Measurements from ENCODE around the gene FHOD1.
A peak's percentile ranks its signal among the peaks of the same experiment; 100 is the strongest.

DNA sequence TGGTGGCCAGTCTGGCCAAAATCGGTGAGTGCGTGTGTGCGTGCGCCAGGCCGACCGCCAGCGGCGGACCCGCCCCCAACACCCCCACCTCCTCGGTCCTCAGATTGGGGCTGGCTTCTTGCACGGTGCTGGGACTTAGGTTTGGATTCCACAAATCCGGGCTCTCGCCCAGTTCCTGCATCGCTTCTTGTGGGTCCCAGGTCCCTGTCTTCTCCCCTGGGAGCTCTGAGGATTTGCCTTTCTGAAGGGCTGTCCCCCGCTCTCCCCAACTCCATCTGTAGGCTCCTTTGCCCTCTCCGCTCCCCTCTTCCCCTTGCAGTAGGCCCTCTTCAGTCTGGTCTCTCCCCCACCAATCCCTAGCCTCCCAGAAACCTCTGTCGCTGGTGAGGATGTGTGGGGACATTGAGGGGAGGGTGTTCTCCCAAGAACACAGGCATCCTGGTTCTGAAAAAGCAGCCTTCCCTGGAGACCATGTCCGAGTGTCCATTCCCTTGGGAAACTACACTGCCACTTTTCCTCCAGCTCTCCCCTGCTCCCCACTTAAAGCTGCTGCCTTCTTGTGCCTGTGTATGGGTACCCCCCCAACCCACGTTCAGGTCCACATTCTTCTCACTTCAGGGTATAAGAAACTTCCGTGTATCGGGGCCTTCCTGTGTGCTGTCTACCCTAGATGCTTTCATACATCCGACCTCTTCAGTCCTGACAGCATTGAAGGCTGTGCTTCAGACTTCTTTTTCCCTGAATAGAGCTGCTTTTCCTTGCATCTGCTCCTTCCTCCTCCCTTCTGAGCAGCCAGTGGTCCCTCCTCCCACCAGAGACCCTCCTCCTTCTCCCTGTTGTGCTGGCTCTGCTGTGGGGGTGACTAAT lies 2.1 kb upstream of the FHOD1 start:
- TF ChIP-seq, protein P1, sequence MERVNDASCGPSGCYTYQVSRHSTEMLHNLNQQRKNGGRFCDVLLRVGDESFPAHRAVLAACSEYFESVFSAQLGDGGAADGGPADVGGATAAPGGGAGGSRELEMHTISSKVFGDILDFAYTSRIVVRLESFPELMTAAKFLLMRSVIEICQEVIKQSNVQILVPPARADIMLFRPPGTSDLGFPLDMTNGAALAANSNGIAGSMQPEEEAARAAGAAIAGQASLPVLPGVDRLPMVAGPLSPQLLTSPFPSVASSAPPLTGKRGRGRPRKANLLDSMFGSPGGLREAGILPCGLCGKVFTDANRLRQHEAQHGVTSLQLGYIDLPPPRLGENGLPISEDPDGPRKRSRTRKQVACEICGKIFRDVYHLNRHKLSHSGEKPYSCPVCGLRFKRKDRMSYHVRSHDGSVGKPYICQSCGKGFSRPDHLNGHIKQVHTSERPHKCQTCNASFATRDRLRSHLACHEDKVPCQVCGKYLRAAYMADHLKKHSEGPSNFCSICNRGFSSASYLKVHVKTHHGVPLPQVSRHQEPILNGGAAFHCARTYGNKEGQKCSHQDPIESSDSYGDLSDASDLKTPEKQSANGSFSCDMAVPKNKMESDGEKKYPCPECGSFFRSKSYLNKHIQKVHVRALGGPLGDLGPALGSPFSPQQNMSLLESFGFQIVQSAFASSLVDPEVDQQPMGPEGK (CRISPR knock-in tag; IDR thresholded peaks at IDR 0.05): peak; percentile 36; the same call in 1 of the 2 replicates
- TF ChIP-seq ZNF124 (CRISPR knock-in tag; IDR thresholded peaks at IDR 0.05): no peak
- TF ChIP-seq ARHGAP35 (CRISPR knock-in tag; IDR thresholded peaks at IDR 0.05; ENCODE audit: borderline replicate concordance): no peak
- TF ChIP-seq POLR2AphosphoS5 (IDR thresholded peaks at IDR 0.05; ENCODE audit: low read depth, low read length): no peak
